GM18526 (cell line): ENCODE data around the gene C1orf35.

ENCODE experiments used
- POLR2A ChIP-seq: IDR thresholded peaks from 3 replicates; pipeline ENCODE4 v1.6.1; 2011; ENCODE audit not compliant: insufficient read length; ENCODE audit errors: extremely low read depth

Gene C1orf35

GRCh38 chr1:228062085-228062791 is 40.9 kb downstream of the C1orf35 start:
- no peak for TF ChIP-seq POLR2A

- no peak for TF ChIP-seq POLR2A
These were observed 41.6 kb downstream of the C1orf35 start for GRCh38 chr1:228061411-228062084.

- TF ChIP-seq POLR2A, result no peak
These were observed 42.5 kb downstream of the C1orf35 start for GRCh38 chr1:228060458-228061190.

GRCh38 chr1:228059634-228060457 is 43.3 kb downstream of the C1orf35 start:
- TF ChIP-seq POLR2A, result no peak

- no peak for TF ChIP-seq POLR2A
These were observed 44.0 kb downstream of the C1orf35 start for GRCh38 chr1:228058949-228059633.

- TF ChIP-seq POLR2A, result no peak
These were observed 44.8 kb downstream of the C1orf35 start for GRCh38 chr1:228058172-228058948.
